Measurements from ENCODE around the gene MIEN1.
A peak's percentile ranks its signal among the peaks of the same experiment; 100 is the strongest.
"Not testable (repeated sequence)": the region's sequence is repeated elsewhere in the genome, so short reads cannot be mapped to it uniquely, and the experiment has no call there.

Gene MIEN1

GRCh38 chr17:39738568-39738901, 8.2 kb upstream of the MIEN1 start:
- DNase-seq (peak; percentile 74), ATAC-seq (peak; percentile 98)
- Mint-ChIP-seq H3K27ac (peak overlapping the region; percentile 60), H3K4me3 (peak overlapping the region; percentile 59), H3K36me3 (ENCODE audit: low read depth) (no peaks in the 10 kb centered on the region), H3K27me3 (peaks cover 12% of the 10 kb centered on the region), H3K9me3 (no peaks in the 10 kb centered on the region), H3K4me1 (peaks cover 21% of the 10 kb centered on the region)

GRCh38 chr17:39737760-39738567, 7.6 kb upstream of the MIEN1 start, which contains the start of gene GRB7:
Gene GRB7 (plus strand): TSS chr17:39737938. CDS start chr17:39742302, 4,364 bp downstream.
- DNase-seq (no peak), ATAC-seq (no peak)
- H3K36me3 Mint-ChIP-seq (ENCODE audit: low read depth), result no peaks in the 10 kb centered on the region
- H3K27me3 Mint-ChIP-seq, result peaks cover 12% of the 10 kb centered on the region
- H3K4me3 Mint-ChIP-seq, result peak within 1 kb of the TSS; percentile 59
- H3K9me3 Mint-ChIP-seq, result no peaks in the 10 kb centered on the region
- peak within 1 kb of the TSS; percentile 60 for H3K27ac Mint-ChIP-seq
- H3K4me1 Mint-ChIP-seq, result peaks cover 21% of the 10 kb centered on the region

GRCh38 chr17:39737206-39737759, 7.0 kb upstream of the MIEN1 start:
- peaks cover 12% of the 10 kb centered on the region for H3K27me3 Mint-ChIP-seq
- H3K27ac Mint-ChIP-seq, result no peak overlapping the region
- H3K4me1 Mint-ChIP-seq, result peaks cover 21% of the 10 kb centered on the region
- ATAC-seq (no peak), DNase-seq (no peak)
- H3K36me3 Mint-ChIP-seq (ENCODE audit: low read depth), result no peaks in the 10 kb centered on the region
- H3K9me3 Mint-ChIP-seq, result no peaks in the 10 kb centered on the region
- H3K4me3 Mint-ChIP-seq, result no peak overlapping the region

GRCh38 chr17:39736319-39737165, 6.2 kb upstream of the MIEN1 start:
- H3K9me3 Mint-ChIP-seq, result no peaks in the 10 kb centered on the region
- H3K27ac Mint-ChIP-seq, result no peak overlapping the region
- DNase-seq (no peak), ATAC-seq (no peak)
- H3K36me3 Mint-ChIP-seq (ENCODE audit: low read depth), result no peaks in the 10 kb centered on the region
- peaks cover 21% of the 10 kb centered on the region for H3K4me1 Mint-ChIP-seq
- no peak overlapping the region for H3K4me3 Mint-ChIP-seq
- peaks cover 12% of the 10 kb centered on the region for H3K27me3 Mint-ChIP-seq

- Mint-ChIP-seq H3K9me3 (no peaks in the 10 kb centered on the region), H3K27me3 (peaks cover 12% of the 10 kb centered on the region), H3K4me1 (peaks cover 20% of the 10 kb centered on the region), H3K36me3 (ENCODE audit: low read depth) (no peaks in the 10 kb centered on the region), H3K27ac (no peak overlapping the region), H3K4me3 (no peak overlapping the region)
- no peak for DNase-seq
- ATAC-seq, result no peak
Observed at GRCh38 chr17:39735882-39736281, 5.5 kb upstream of the MIEN1 start.

GRCh38 chr17:39732586-39732985, 2.3 kb upstream of the MIEN1 start:
- ATAC-seq (no peak), DNase-seq (no peak)
- peak overlapping the region; percentile 12 for H3K27ac Mint-ChIP-seq
- peaks cover 14% of the 10 kb centered on the region for H3K4me1 Mint-ChIP-seq
- no peak overlapping the region for H3K4me3 Mint-ChIP-seq
- H3K9me3 Mint-ChIP-seq, result no peaks in the 10 kb centered on the region
- peaks cover under 1% of the 10 kb centered on the region for H3K27me3 Mint-ChIP-seq
- peaks cover 4% of the 10 kb centered on the region for H3K36me3 Mint-ChIP-seq (ENCODE audit: low read depth)

GRCh38 chr17:39729280-39729851, 966 bp downstream of the MIEN1 start:
- no peaks in the 10 kb centered on the region for H3K27me3 Mint-ChIP-seq
- ATAC-seq, result no peak
- no peaks in the 10 kb centered on the region for H3K9me3 Mint-ChIP-seq
- peak overlapping the region; percentile 91 for H3K4me3 Mint-ChIP-seq
- H3K27ac Mint-ChIP-seq, result peak overlapping the region; percentile 87
- H3K36me3 Mint-ChIP-seq (ENCODE audit: low read depth), result peaks cover 5% of the 10 kb centered on the region
- no peak for DNase-seq
- peaks cover 13% of the 10 kb centered on the region for H3K4me1 Mint-ChIP-seq

GRCh38 chr17:39727556-39727955, 2.8 kb downstream of the MIEN1 start:
- Mint-ChIP-seq H3K4me1 (peaks cover 13% of the 10 kb centered on the region), H3K4me3 (no peak overlapping the region)

GRCh38 chr17:39726617-39727016, 3.7 kb downstream of the MIEN1 start:
- Mint-ChIP-seq H3K4me1 (peaks cover 13% of the 10 kb centered on the region), H3K36me3 (ENCODE audit: low read depth) (peaks cover 5% of the 10 kb centered on the region), H3K27me3 (no peaks in the 10 kb centered on the region), H3K4me3 (no peak overlapping the region), H3K27ac (no peak overlapping the region), H3K9me3 (no peaks in the 10 kb centered on the region)
- DNase-seq (no peak), ATAC-seq (no peak)

More at GRCh38 chr17:39727556-39727955, 2.8 kb downstream of the MIEN1 start:
- Mint-ChIP-seq H3K36me3 (ENCODE audit: low read depth) (peaks cover 5% of the 10 kb centered on the region), H3K27me3 (no peaks in the 10 kb centered on the region), H3K27ac (no peak overlapping the region), H3K9me3 (no peaks in the 10 kb centered on the region)
- ATAC-seq (no peak), DNase-seq (no peak)

- H3K36me3 Mint-ChIP-seq (ENCODE audit: low read depth); DNase-seq; H3K27ac Mint-ChIP-seq; H3K4me3 Mint-ChIP-seq; H3K9me3 Mint-ChIP-seq; ATAC-seq; H3K27me3 Mint-ChIP-seq: not testable (repeated sequence)
- H3K4me1 Mint-ChIP-seq, result peaks cover 13% of the 10 kb centered on the region
Observed at GRCh38 chr17:39725923-39726322, 4.4 kb downstream of the MIEN1 start.

- Mint-ChIP-seq H3K27me3 (no peaks in the 10 kb centered on the region), H3K36me3 (ENCODE audit: low read depth) (peaks cover 5% of the 10 kb centered on the region), H3K27ac (no peak overlapping the region), H3K9me3 (no peaks in the 10 kb centered on the region), H3K4me3 (no peak overlapping the region), H3K4me1 (peaks cover 11% of the 10 kb centered on the region)
- DNase-seq (no peak), ATAC-seq (no peak)
Observed at GRCh38 chr17:39724731-39725130, 5.6 kb downstream of the MIEN1 start.

- peak; percentile 63 for ATAC-seq
Observed at GRCh38 chr17:39722965-39723848, 7.1 kb downstream of the MIEN1 start.

GRCh38 chr17:39722104-39722503, 8.2 kb downstream of the MIEN1 start:
- DNase-seq (no peak), ATAC-seq (no peak)
- H3K36me3 Mint-ChIP-seq (ENCODE audit: low read depth), result peaks cover 2% of the 10 kb centered on the region
- no peaks in the 10 kb centered on the region for H3K9me3 Mint-ChIP-seq
- H3K4me3 Mint-ChIP-seq, result no peak overlapping the region
- H3K27ac Mint-ChIP-seq, result no peak overlapping the region
- no peaks in the 10 kb centered on the region for H3K4me1 Mint-ChIP-seq
- H3K27me3 Mint-ChIP-seq, result no peaks in the 10 kb centered on the region

More at GRCh38 chr17:39722965-39723848, 7.1 kb downstream of the MIEN1 start:
- DNase-seq, result peak; percentile 34
- Mint-ChIP-seq H3K4me1 (no peaks in the 10 kb centered on the region), H3K27me3 (no peaks in the 10 kb centered on the region), H3K36me3 (ENCODE audit: low read depth) (peaks cover 2% of the 10 kb centered on the region), H3K27ac (no peak overlapping the region), H3K4me3 (no peak overlapping the region), H3K9me3 (no peaks in the 10 kb centered on the region)
